Sigmoid colon (tissue), 4 donors: ENCODE measurements around the gene IPPK.

ENCODE experiments used
- EP300 ChIP-seq, 4 donors: sonication (generic); formaldehyde crosslinking; IDR thresholded peaks; one replicate each; pipeline ENCODE4 v1.6.1; 2017; ENCODE audit warnings: antibody characterized with exemption in 4 of 4
- POLR2A ChIP-seq, 2 donors: fragments of 450-650 bp; IDR thresholded peaks; one replicate each; pipeline ENCODE4 v1.6.1; 2016; ENCODE audit warnings: antibody characterized with exemption in 2 of 2, mild to moderate bottlenecking in 2 of 2, moderate library complexity in 2 of 2
- POLR2AphosphoS5 ChIP-seq, 4 donors: sonication (generic); formaldehyde crosslinking; IDR thresholded peaks; one replicate each; pipeline ENCODE4 v1.6.1; 2017; ENCODE audit warnings: antibody characterized with exemption in 4 of 4
- TF ChIP-seq, protein P1 (sequence below), 4 experiments: fragments of 450-650 bp in 3 of 4; fragments of 200-600 bp in 1 of 4; IDR thresholded peaks; one replicate each; pipeline ENCODE4 v1.5.1; 2016 to 2019; ENCODE audit warnings: antibody characterized with exemption in 4 of 4, mild to moderate bottlenecking in 3 of 4, moderate library complexity in 2 of 4

DNA sequence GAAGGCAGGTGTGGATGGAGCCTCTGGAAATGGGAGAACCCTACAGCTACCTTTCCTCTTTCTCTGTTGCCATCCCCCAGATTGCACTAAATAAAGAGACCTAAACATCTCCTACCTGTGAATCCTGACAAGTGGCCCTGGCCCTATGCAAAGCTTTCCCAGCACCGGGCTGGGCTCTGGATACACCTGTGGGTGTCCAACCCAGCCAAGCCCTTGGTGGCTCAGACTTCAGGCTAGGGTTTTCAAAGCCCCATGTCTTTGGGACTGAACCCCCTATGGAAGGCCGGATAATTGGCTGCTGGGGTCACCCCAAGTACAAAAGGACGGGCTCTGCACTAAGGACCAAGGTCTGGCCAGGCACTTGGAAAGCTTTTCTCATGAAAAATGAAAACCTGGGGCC, 44.1 kb upstream of the IPPK start:
- TF ChIP-seq POLR2AphosphoS5 (IDR thresholded peaks at IDR 0.05) (no peak), POLR2A (IDR thresholded peaks at IDR 0.05) (no peak), EP300 (IDR thresholded peaks at IDR 0.05) (no peak)
- TF ChIP-seq, protein P1, sequence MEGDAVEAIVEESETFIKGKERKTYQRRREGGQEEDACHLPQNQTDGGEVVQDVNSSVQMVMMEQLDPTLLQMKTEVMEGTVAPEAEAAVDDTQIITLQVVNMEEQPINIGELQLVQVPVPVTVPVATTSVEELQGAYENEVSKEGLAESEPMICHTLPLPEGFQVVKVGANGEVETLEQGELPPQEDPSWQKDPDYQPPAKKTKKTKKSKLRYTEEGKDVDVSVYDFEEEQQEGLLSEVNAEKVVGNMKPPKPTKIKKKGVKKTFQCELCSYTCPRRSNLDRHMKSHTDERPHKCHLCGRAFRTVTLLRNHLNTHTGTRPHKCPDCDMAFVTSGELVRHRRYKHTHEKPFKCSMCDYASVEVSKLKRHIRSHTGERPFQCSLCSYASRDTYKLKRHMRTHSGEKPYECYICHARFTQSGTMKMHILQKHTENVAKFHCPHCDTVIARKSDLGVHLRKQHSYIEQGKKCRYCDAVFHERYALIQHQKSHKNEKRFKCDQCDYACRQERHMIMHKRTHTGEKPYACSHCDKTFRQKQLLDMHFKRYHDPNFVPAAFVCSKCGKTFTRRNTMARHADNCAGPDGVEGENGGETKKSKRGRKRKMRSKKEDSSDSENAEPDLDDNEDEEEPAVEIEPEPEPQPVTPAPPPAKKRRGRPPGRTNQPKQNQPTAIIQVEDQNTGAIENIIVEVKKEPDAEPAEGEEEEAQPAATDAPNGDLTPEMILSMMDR (IDR thresholded peaks at IDR 0.05): no peak
